ENCODE data around the gene C7orf25.
A peak's percentile ranks its signal among the peaks of the same experiment; 100 is the strongest.

The C7orf25 gene

DNA sequence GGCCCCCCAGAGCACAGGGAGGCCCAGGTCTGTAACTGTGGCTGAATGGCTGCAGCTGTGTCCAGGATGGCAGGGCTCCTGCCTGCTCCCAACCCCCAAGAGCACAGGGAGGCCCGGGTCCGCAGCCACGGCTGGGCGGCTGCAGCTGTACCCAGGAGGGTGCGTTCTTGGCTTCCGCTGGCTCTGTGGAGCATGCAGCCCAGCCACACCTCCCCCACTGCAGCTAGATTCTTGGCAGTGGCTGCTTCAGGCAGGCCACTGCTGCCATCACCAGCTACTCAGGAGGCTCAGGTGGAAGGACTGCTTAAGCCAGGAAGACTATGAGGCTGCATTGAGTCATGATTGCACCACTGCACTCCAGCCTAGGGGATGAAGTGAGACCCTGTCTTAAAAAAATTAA, 27.9 kb downstream of the C7orf25 start:
- no peaks in the 10 kb centered on the region for H3K4me1 ChIP-seq (ENCODE audit: control insufficient read depth, insufficient read depth, low read length, poor library complexity, severe bottlenecking)
- no peaks in the 10 kb centered on the region for H3K36me3 ChIP-seq (ENCODE audit: control insufficient read depth, insufficient read depth, low read length)
- no peaks in the 10 kb centered on the region for H3K9me3 ChIP-seq (ENCODE audit: control insufficient read depth, low read length)
- no peak for DNase-seq
- H3K27me3 ChIP-seq (replicated peaks; ENCODE audit: control insufficient read depth, insufficient read depth, low read length, poor library complexity, severe bottlenecking), result no peaks in the 10 kb centered on the region
- no peak overlapping the region for H3K4me3 ChIP-seq (ENCODE audit: insufficient read depth, low read depth, low read length, poor library complexity, severe bottlenecking)
- H3K27ac ChIP-seq (ENCODE audit: insufficient read depth, low read length, poor library complexity, severe bottlenecking), result no peak overlapping the region

DNA sequence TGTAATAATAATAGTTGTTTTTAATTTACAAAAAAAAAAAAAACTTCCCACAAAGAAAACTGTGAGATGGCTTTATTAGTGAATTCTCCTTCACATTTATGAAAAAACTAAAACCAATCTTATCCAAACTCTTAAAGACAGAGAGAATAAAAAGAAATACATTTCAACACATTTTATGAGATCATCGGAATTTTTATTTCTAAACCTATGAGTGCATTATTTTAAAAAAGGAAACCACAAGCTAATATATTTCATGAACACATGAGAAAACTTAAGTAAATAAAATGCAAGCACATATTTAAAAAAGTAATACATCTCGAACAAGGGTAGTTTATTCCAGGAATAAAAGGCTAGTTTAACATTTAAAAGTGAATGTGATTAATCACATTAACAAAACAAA, 31.5 kb downstream of the C7orf25 start:
- no peak overlapping the region for H3K4me3 ChIP-seq (ENCODE audit: insufficient read depth, low read depth, low read length, poor library complexity, severe bottlenecking)
- no peaks in the 10 kb centered on the region for H3K9me3 ChIP-seq (ENCODE audit: control insufficient read depth, low read length)
- no peak for DNase-seq
- H3K27me3 ChIP-seq (replicated peaks; ENCODE audit: control insufficient read depth, insufficient read depth, low read length, poor library complexity, severe bottlenecking), result no peaks in the 10 kb centered on the region
- no peaks in the 10 kb centered on the region for H3K36me3 ChIP-seq (ENCODE audit: control insufficient read depth, insufficient read depth, low read length)
- H3K27ac ChIP-seq (ENCODE audit: insufficient read depth, low read length, poor library complexity, severe bottlenecking), result no peak overlapping the region
- no peaks in the 10 kb centered on the region for H3K4me1 ChIP-seq (ENCODE audit: control insufficient read depth, insufficient read depth, low read length, poor library complexity, severe bottlenecking)

DNA sequence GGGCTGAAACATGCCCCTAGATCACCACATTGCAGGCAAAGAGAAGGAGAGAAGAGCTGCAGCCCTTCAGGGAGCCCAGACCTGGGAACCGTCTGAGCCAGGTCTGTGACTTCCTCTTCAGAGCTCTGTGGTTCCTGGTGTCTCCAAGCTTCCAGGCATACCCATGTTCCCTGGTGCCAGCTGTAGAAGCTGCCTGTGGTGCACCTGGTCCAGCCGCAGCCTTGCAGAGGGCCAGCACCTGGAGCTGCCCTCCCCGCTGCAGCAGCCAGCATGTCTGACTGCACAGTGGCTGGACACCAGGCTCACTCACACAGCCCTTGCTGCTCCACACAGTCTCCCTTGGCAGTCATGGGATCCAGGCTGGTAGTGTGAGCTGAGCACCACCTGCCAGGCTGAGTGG, 33.6 kb downstream of the C7orf25 start:
- no peak overlapping the region for H3K27ac ChIP-seq (ENCODE audit: insufficient read depth, low read length, poor library complexity, severe bottlenecking)

DNA sequence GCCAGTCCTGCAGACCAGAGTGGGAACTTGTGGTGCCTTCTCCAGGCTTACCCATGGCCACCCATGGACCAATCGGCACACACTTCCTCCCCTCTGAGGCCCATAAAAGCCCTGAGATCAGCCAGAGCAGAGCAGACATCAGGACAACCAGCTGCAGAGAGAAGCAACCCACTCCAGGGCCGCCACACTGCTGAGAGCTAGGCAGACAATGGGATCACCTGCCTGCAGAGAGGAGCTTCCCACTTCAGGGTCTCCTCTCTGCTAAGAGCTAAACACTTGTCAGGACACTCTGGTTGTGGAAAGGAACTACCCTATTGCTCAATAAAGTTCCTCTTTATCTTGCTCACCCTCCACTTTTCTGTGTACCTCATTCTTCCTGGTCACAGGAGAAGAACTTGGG, 34.0 kb downstream of the C7orf25 start:
- H3K36me3 ChIP-seq (ENCODE audit: control insufficient read depth, insufficient read depth, low read length), result no peaks in the 10 kb centered on the region
- H3K27ac ChIP-seq (ENCODE audit: insufficient read depth, low read length, poor library complexity, severe bottlenecking), result no peak overlapping the region
- DNase-seq, result no peak
- H3K27me3 ChIP-seq (replicated peaks; ENCODE audit: control insufficient read depth, insufficient read depth, low read length, poor library complexity, severe bottlenecking), result no peaks in the 10 kb centered on the region
- no peak overlapping the region for H3K4me3 ChIP-seq (ENCODE audit: insufficient read depth, low read depth, low read length, poor library complexity, severe bottlenecking)
- H3K9me3 ChIP-seq (ENCODE audit: control insufficient read depth, low read length), result no peaks in the 10 kb centered on the region
- H3K4me1 ChIP-seq (ENCODE audit: control insufficient read depth, insufficient read depth, low read length, poor library complexity, severe bottlenecking), result no peaks in the 10 kb centered on the region

More for the DNA sequence above, 33.6 kb downstream of the C7orf25 start:
- Histone ChIP-seq H3K9me3 (ENCODE audit: control insufficient read depth, low read length) (no peaks in the 10 kb centered on the region), H3K36me3 (ENCODE audit: control insufficient read depth, insufficient read depth, low read length) (no peaks in the 10 kb centered on the region), H3K4me3 (ENCODE audit: insufficient read depth, low read depth, low read length, poor library complexity, severe bottlenecking) (no peak overlapping the region), H3K4me1 (ENCODE audit: control insufficient read depth, insufficient read depth, low read length, poor library complexity, severe bottlenecking) (no peaks in the 10 kb centered on the region), H3K27me3 (replicated peaks; ENCODE audit: control insufficient read depth, insufficient read depth, low read length, poor library complexity, severe bottlenecking) (no peaks in the 10 kb centered on the region)
- no peak for DNase-seq

DNA sequence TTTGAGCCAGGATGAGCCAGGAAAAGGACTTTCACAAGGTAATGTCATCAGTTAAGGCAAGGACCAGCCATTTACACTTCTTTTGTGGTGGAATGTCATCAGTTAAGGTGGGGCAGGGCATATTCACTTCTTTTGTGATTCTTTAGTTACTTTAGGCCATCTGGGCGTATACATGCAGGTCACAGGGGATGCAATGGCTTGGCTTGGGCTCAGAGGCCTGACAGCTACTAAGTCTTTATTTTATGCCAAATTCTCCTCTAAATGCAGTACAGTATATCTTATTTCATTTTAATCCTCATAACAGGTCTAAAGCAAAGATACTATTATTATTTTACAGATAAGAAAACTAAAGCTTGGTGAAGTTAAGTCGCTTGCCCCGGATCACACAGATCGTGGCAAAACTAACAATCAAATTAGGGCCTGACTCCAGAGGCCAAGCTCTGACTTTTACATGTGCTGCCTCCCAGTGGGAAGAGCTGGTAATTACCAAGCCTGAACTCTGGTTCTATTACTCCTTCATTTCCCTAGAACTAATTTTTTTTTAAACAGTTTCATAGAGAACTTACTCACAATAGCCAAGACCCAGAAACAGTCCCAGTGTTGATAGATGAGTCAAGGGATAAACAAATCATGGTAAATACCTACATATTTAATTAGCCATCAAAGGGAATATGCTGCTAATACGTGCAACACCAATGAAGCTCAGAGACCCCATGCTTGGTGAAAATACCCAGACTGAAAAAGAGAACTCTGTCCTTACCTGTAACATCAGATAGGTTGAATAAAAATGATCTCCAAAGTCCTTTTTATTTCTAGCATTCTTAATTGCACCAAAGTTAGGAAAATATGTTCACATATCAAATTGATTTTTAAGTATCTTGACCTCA, 35.4 kb downstream of the C7orf25 start:
- Histone ChIP-seq H3K27me3 (replicated peaks; ENCODE audit: control insufficient read depth, insufficient read depth, low read length, poor library complexity, severe bottlenecking) (no peaks in the 10 kb centered on the region), H3K36me3 (ENCODE audit: control insufficient read depth, insufficient read depth, low read length) (no peaks in the 10 kb centered on the region), H3K27ac (ENCODE audit: insufficient read depth, low read length, poor library complexity, severe bottlenecking) (no peak overlapping the region), H3K4me1 (ENCODE audit: control insufficient read depth, insufficient read depth, low read length, poor library complexity, severe bottlenecking) (no peaks in the 10 kb centered on the region), H3K4me3 (ENCODE audit: insufficient read depth, low read depth, low read length, poor library complexity, severe bottlenecking) (no peak overlapping the region), H3K9me3 (ENCODE audit: control insufficient read depth, low read length) (no peaks in the 10 kb centered on the region)
- peak in 1 of 3 donors; percentile 2 for DNase-seq

DNA sequence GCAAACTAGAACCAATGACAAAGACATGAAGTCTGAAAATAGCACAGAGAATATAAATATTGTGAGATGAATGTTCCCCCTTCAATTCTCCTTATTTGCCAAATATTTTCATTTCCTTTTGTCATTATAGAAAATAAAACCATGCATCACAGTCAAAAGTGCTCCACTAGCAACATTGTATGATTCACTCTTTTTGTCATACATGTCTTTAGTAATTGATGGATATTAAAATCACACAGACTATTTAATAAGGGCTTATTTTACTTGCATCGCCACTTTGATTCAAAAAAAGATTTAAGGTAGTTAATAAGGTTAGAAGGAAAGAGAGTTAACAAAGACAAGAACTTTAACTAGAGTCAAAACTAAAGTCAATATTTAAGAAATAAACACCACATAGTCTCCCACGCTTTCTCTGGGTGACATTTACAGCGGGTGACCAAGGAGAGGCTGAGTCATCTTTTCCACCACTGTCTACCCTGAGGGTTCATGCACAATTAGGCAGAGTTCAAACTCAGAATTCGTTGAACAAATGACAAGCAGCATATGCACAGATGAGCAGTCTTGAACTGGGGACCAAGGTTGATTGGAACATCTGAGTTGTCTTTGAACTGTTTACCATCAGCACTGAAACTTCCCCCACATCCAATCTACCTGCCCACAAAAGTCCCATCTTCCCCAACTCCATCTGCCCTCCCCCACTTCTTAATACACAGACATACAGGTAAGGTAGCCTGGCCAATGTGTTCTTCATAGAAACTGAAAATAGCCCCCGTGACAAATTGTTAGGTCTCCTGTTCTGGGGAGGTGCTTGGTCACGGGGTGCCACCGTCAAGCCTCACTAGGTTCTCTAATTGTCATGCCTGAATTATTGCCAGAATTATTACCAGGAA, 42.5 kb downstream of the C7orf25 start:
- Histone ChIP-seq H3K9me3 (ENCODE audit: control insufficient read depth, low read length) (no peaks in the 10 kb centered on the region), H3K27me3 (replicated peaks; ENCODE audit: control insufficient read depth, insufficient read depth, low read length, poor library complexity, severe bottlenecking) (no peaks in the 10 kb centered on the region), H3K27ac (ENCODE audit: insufficient read depth, low read length, poor library complexity, severe bottlenecking) (no peak overlapping the region), H3K4me3 (ENCODE audit: insufficient read depth, low read depth, low read length, poor library complexity, severe bottlenecking) (no peak overlapping the region), H3K36me3 (ENCODE audit: control insufficient read depth, insufficient read depth, low read length) (no peaks in the 10 kb centered on the region), H3K4me1 (ENCODE audit: control insufficient read depth, insufficient read depth, low read length, poor library complexity, severe bottlenecking) (no peaks in the 10 kb centered on the region)
- DNase-seq, result no peak

DNA sequence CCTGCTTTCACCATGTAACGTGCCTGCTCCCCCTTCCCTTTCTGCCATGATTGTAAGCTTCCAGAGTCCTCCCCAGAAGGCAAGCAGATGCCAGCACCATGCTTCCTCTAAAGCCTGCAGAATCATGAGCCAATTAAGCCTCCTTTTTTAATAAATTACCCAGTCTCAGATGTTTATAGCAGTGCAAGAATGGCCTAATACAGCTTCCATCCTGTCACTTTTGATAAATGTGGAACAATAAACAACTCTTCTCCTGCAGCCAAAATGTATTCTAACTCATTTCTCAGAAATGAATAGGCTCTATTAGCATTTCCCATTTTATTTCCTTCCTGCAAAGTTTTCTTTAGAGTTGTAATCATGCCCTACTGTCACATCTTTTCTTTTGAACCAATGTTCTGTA, 43.4 kb downstream of the C7orf25 start:
- Histone ChIP-seq H3K4me3 (ENCODE audit: insufficient read depth, low read depth, low read length, poor library complexity, severe bottlenecking) (no peak overlapping the region), H3K9me3 (ENCODE audit: control insufficient read depth, low read length) (no peaks in the 10 kb centered on the region), H3K27me3 (replicated peaks; ENCODE audit: control insufficient read depth, insufficient read depth, low read length, poor library complexity, severe bottlenecking) (no peaks in the 10 kb centered on the region), H3K27ac (ENCODE audit: insufficient read depth, low read length, poor library complexity, severe bottlenecking) (no peak overlapping the region), H3K36me3 (ENCODE audit: control insufficient read depth, insufficient read depth, low read length) (no peaks in the 10 kb centered on the region), H3K4me1 (ENCODE audit: control insufficient read depth, insufficient read depth, low read length, poor library complexity, severe bottlenecking) (no peaks in the 10 kb centered on the region)
- no peak for DNase-seq
